Loucy (cell line): Measurements from ENCODE around the gene ARHGEF9.

Experiments
- EZH2phosphoT487 ChIP-seq: fragments of 200-600 bp; IDR thresholded peaks from 2 replicates; pipeline ENCODE4 v1.6.1; 2018; ENCODE audit warnings: antibody characterized with exemption, mild to moderate bottlenecking, moderate library complexity, borderline replicate concordance
- TF ChIP-seq, protein P1 (sequence below): fragments of 200-600 bp; sonication (generic); conservative IDR thresholded peaks from 2 replicates; pipeline ENCODE4 v1.5.1; 2014; ENCODE audit warnings: mild to moderate bottlenecking, antibody characterized with exemption, low read length

DNA sequence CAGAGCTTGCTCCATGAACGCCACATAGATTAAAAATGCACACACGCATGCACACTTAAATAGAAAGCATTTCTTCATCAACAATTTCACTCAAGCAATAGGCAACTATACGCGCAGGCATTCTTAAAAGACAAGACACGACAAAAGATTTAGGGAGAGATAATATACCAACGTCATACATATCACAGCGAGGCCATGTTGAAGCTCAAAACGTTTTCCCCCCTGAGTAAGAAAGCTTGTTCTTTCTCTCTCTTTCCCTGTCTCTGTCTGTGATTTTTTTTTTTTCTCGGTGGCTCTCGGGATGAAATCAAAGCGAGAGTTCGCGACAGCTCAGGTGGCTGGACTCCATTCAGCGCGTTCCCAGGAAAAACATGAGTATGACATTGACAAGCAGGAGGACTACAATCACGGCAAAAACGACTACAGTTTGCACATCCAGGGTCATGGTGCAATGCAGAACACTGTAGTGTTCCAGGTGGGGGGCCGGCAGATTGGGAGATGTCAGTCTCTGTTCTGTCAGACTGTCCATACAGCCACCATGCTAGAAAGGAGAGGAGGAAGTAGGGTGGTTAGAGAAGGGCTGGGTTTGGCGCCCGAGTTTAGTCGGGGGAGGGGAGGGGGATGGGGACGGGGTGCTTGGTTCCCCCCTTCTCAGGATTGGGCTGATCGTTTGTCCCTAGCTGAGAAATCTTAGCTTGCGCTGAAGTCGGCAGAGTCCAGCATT lies 30.7 kb downstream of the ARHGEF9 start:
- TF ChIP-seq, protein P1, sequence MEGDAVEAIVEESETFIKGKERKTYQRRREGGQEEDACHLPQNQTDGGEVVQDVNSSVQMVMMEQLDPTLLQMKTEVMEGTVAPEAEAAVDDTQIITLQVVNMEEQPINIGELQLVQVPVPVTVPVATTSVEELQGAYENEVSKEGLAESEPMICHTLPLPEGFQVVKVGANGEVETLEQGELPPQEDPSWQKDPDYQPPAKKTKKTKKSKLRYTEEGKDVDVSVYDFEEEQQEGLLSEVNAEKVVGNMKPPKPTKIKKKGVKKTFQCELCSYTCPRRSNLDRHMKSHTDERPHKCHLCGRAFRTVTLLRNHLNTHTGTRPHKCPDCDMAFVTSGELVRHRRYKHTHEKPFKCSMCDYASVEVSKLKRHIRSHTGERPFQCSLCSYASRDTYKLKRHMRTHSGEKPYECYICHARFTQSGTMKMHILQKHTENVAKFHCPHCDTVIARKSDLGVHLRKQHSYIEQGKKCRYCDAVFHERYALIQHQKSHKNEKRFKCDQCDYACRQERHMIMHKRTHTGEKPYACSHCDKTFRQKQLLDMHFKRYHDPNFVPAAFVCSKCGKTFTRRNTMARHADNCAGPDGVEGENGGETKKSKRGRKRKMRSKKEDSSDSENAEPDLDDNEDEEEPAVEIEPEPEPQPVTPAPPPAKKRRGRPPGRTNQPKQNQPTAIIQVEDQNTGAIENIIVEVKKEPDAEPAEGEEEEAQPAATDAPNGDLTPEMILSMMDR: no peak
- no peak for TF ChIP-seq EZH2phosphoT487
